Body of pancreas (tissue), 4 donors: ENCODE data around the gene CDC27. TPM values are rescaled to one million over a fixed set of nuclear protein-coding genes. Genes with fewer than 3 reads are reported as not detected.
"Not testable (repeated sequence)": the region's sequence is repeated elsewhere in the genome, so short reads cannot be mapped to it uniquely, and the experiment has no call there.

Experiments
- ATAC-seq: fragments of 150-250 bp; one replicate; pipeline ENCODE4 v1.9.1; 2016
- DNase-seq, 4 donors: peaks; one replicate each; pipeline ENCODE4 v3.0.0-alpha.2; 2019
- H3K27ac ChIP-seq, 4 donors: fragments of 200-600 bp; sonication (generic); 1 replicate in 3 of 4; 2 replicates in 1 of 4; pipeline versions ENCODE4 v1.5.1 to v1.6.1; 2016 to 2019; ENCODE audit warnings: mild to moderate bottlenecking in 1 of 4, mixed read lengths in 1 of 4, moderate library complexity in 1 of 4
- H3K27me3 ChIP-seq, 2 donors: fragments of 200-600 bp; sonication (generic); one replicate each; pipeline ENCODE4 v1.6.0; 2016; ENCODE audit warnings: mild to moderate bottlenecking in 1 of 2
- H3K36me3 ChIP-seq, 2 donors: fragments of 200-600 bp; sonication (generic); replicated peaks in 1 of 2; 2 replicates each; pipeline ENCODE4 v1.5.1; 2016; ENCODE audit warnings: low read depth in 2 of 2; ENCODE audit not compliant: insufficient read depth in 1 of 2
- H3K4me1 ChIP-seq: fragments of 200-600 bp; sonication (generic); one replicate; pipeline ENCODE4 v1.6.0; 2016
- H3K4me3 ChIP-seq, 2 donors: fragments of 200-600 bp; sonication (generic); 1 replicate in 1 of 2; 2 replicates in 1 of 2; pipeline ENCODE4 v1.5.1; 2016 to 2019
- H3K9me3 ChIP-seq, 3 donors: fragments of 200-600 bp; sonication (generic); 1 replicate in 2 of 3; 2 replicates in 1 of 3; pipeline ENCODE4 v1.5.1; 2016
- POLR2A ChIP-seq, 3 donors: fragments of 450-650 bp; IDR thresholded peaks; one replicate each; pipeline ENCODE4 v1.6.1; 2016; ENCODE audit warnings: antibody characterized with exemption in 3 of 3, mild to moderate bottlenecking in 2 of 3
- WGBS, 2 donors: methylation state at CpG; one replicate each; pipeline ENCODE4 v1.1.5; 2017; 5-methylcytosine and 5-hydroxymethylcytosine counted together
- intact Hi-C: fragments of 100-400 bp; cut with DNase I; formaldehyde crosslinking; loops from one replicate; pipeline ENCODE4 v1.15.1; 2023
- total RNA-seq, 2 donors: library from RNA; depleted of rRNA; stranded (reverse); fragments of >200 nt; gene quantifications; one replicate each; pipeline ENCODE4 v1.1.0, GENCODE V29; 2016
- TF ChIP-seq, protein P1 (sequence below), 7 experiments: fragments of 450-650 bp in 4 of 7; fragments of 200-600 bp in 3 of 7; sonication (generic) in 3 of 7; IDR thresholded peaks; one replicate each; pipeline ENCODE4 v1.5.1; 2016 to 2019; ENCODE audit warnings: antibody characterized with exemption in 7 of 7

CDC27 gene
- total RNA-seq, 2 donors from 2014 or later, result 11.5 to 27.2 TPM

DNA sequence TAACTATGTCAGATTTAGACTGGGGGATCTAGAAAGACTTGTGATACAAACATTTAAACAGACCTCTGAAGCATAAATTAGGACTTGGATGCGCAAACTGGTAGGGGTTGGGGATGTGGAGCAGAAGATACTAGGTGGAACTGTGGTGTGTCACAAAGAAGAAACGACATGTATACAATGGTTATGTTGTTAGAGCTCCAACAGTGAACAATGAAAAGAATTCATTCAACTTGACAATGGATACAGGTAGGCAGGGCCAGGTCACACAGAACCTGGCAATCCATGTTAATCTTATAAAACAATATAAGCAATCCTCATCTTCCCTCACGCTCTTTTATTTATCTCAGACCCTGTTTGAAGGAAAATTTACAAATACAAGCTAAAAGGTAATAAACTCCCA, 102.0 kb downstream of the CDC27 start:
- intact Hi-C loops, result no loop called here
- no peak overlapping the region for H3K4me3 ChIP-seq
- no peaks in the 10 kb centered on the region for H3K36me3 ChIP-seq
- WGBS, 2 donors, result 83 to 86% methylated on average over 3 of the region's 3 CpGs
- TF ChIP-seq POLR2A (IDR thresholded peaks at IDR 0.05), result no peak
- TF ChIP-seq, protein P1, sequence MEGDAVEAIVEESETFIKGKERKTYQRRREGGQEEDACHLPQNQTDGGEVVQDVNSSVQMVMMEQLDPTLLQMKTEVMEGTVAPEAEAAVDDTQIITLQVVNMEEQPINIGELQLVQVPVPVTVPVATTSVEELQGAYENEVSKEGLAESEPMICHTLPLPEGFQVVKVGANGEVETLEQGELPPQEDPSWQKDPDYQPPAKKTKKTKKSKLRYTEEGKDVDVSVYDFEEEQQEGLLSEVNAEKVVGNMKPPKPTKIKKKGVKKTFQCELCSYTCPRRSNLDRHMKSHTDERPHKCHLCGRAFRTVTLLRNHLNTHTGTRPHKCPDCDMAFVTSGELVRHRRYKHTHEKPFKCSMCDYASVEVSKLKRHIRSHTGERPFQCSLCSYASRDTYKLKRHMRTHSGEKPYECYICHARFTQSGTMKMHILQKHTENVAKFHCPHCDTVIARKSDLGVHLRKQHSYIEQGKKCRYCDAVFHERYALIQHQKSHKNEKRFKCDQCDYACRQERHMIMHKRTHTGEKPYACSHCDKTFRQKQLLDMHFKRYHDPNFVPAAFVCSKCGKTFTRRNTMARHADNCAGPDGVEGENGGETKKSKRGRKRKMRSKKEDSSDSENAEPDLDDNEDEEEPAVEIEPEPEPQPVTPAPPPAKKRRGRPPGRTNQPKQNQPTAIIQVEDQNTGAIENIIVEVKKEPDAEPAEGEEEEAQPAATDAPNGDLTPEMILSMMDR (IDR thresholded peaks at IDR 0.05), result no peak
- ATAC-seq (no peak), DNase-seq (no peak)
- no peaks in the 10 kb centered on the region for H3K27me3 ChIP-seq
- H3K4me1 ChIP-seq, result peaks cover 8% of the 10 kb centered on the region
- no peak overlapping the region for H3K27ac ChIP-seq
- no peaks in the 10 kb centered on the region for H3K9me3 ChIP-seq

DNA sequence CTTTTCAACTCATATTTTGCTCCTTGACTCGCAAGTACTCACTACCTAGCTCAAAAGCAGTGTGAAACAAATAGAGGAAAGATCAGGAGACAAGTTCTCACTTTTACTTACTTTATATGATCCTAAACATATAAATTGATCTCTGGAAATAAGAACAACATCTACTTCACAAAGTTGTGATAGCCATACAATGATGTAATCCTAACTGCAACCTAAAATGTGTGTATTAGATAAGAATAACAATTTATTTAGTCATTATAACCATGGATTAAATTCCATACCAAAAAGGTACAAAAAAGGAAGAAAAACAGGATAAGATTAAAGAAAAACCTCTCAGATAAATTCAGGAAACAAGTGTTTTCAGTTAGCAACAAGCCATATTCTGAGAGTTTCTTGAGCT, 103.4 kb downstream of the CDC27 start:
- WGBS, 2 donors, result 92 to 94% methylated on average over 1 of the region's 1 CpG
- intact Hi-C loops, result no loop called here
- Histone ChIP-seq H3K4me1 (peaks cover 8% of the 10 kb centered on the region), H3K27ac (no peak overlapping the region), H3K36me3 (no peaks in the 10 kb centered on the region), H3K4me3 (no peak overlapping the region), H3K9me3 (no peaks in the 10 kb centered on the region), H3K27me3 (no peaks in the 10 kb centered on the region)
- DNase-seq (no peak), ATAC-seq (no peak)
- TF ChIP-seq POLR2A (IDR thresholded peaks at IDR 0.05), result no peak
- TF ChIP-seq, protein P1 (IDR thresholded peaks at IDR 0.05), result no peak

DNA sequence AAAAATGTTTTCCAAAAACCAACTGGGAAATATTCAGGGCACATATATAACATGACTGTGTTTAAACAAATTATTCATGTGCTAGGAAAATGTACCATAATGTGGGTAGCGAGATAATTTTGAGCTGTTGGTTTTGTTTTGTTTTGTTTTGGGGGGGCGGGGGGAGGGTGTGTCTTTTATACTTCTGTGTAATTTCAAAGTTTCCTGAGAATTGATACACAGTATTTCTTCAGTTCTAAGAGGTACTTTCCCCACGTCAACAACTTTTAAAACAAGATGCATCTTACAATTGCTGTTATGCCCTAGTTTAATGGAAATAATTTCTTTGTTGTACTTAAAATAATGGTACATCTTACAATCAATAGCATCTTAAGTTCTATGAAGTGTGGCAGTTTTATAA, 110.3 kb downstream of the CDC27 start:
- Histone ChIP-seq H3K27me3 (no peaks in the 10 kb centered on the region), H3K4me3 (no peak overlapping the region), H3K27ac (no peak overlapping the region), H3K9me3 (no peaks in the 10 kb centered on the region), H3K36me3 (no peaks in the 10 kb centered on the region), H3K4me1 (no peaks in the 10 kb centered on the region)
- ATAC-seq, result no peak
- 83 to 87% methylated on average over 3 of the region's 3 CpGs for WGBS, 2 donors
- intact Hi-C loops, result no loop called here
- no peak for DNase-seq
- TF ChIP-seq, protein P1 (IDR thresholded peaks at IDR 0.05), result no peak
- TF ChIP-seq POLR2A (IDR thresholded peaks at IDR 0.05), result no peak

DNA sequence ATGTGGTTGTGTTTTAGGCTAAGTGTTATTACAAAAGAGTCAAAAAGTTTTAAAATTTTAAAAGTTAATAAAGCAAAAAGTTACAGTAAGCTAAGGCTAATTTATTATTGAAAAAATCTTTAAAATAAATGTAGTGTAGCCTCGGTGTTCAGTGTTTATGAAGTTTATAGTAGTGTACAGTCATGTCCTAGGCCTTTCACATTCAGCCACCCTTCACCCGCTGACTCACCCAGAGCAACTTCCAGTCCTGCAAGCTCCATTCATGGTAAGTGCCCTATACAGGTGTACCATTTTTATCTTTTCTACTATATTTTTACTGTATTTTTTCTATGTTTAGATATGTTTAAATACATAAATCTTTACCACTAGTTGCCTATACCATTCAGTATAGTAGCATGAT, 111.5 kb downstream of the CDC27 start:
- no peak for ATAC-seq
- H3K27ac ChIP-seq, result no peak overlapping the region
- DNase-seq, result no peak
- H3K4me1 ChIP-seq, result no peaks in the 10 kb centered on the region
- H3K27me3 ChIP-seq, result no peaks in the 10 kb centered on the region
- WGBS, 2 donors, result 84 to 85% methylated on average over 2 of the region's 2 CpGs
- H3K36me3 ChIP-seq, result no peaks in the 10 kb centered on the region
- H3K9me3 ChIP-seq, result no peaks in the 10 kb centered on the region
- intact Hi-C loops, result no loop called here
- no peak for TF ChIP-seq POLR2A (IDR thresholded peaks at IDR 0.05)
- TF ChIP-seq, protein P1 (IDR thresholded peaks at IDR 0.05), result no peak
- no peak overlapping the region for H3K4me3 ChIP-seq

DNA sequence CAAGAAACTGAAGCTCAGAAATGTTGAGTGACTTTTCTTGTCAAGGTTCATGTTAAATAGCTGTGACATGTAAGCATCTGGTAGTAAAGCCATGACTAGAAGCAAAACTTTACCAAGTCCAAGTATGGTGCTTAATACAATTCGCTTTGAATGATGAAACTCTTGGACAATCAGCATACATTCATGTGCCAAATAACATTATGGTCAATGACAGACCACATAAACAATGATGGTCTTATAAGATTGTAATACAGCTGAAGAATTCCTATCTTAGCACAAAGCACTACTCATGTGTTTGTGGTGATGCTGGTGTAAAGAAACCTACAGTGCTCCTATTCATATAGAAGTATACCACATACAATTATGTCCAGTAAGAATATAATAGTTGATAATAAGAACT, 112.9 kb downstream of the CDC27 start:
- no peaks in the 10 kb centered on the region for H3K9me3 ChIP-seq
- H3K27ac ChIP-seq, result no peak overlapping the region
- no peaks in the 10 kb centered on the region for H3K27me3 ChIP-seq
- DNase-seq, result no peak
- TF ChIP-seq, protein P1 (IDR thresholded peaks at IDR 0.05), result no peak
- no peak for TF ChIP-seq POLR2A (IDR thresholded peaks at IDR 0.05)
- intact Hi-C loops, result no loop called here
- WGBS, 2 donors, result 87 to 90% methylated on average over 1 of the region's 1 CpG
- no peaks in the 10 kb centered on the region for H3K4me1 ChIP-seq
- H3K4me3 ChIP-seq, result no peak overlapping the region
- no peaks in the 10 kb centered on the region for H3K36me3 ChIP-seq
- ATAC-seq, result no peak

DNA sequence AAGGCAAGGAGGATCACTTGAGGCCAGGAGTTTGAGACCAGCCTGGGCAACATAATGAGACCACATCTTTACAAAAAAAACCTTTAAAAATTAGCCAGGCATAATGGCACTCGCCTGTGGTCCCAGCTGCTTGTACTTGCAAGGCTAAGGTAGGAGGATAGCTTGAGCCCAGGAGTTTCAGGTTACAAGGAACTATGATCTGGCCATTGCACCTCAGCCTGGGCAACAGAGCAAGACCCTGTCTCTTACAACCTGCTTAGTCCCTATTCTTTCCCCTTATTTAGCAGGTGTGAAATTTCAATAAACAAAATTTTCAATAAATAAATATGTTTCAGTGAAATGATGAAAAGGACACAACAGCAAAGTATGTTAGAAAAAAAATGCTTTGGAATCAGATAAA, 114.7 kb downstream of the CDC27 start:
- H3K36me3 ChIP-seq, intact Hi-C loops, H3K4me3 ChIP-seq, ATAC-seq, DNase-seq, H3K27ac ChIP-seq, H3K9me3 ChIP-seq, H3K27me3 ChIP-seq, H3K4me1 ChIP-seq: not testable (repeated sequence)
- WGBS, 2 donors, result 56 to 85% methylated on average over 1 of the region's 1 CpG

DNA sequence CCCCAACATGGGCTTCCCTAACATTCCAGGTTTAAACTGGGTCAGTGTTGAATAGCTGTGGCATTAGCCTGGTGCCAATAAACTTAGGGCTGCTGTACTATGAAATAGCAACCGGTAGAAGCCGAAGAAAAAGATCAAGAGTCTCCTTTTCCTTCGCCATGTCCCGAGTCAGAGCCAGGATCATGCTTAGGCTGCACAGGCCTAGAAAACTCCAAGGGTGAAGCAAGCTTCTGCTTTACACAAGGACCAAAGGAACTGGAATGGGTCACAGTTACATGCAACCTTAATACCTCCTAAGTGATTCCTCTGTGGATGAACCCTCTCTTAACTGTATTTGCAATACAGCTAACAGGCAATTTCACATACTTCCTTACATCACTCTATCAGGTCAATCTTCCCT, 115.5 kb downstream of the CDC27 start:
- H3K9me3 ChIP-seq, DNase-seq, H3K27ac ChIP-seq, H3K4me1 ChIP-seq, H3K4me3 ChIP-seq, H3K27me3 ChIP-seq, ATAC-seq, intact Hi-C loops, H3K36me3 ChIP-seq: not testable (repeated sequence)
- 72 to 96% methylated on average over 4 of the region's 4 CpGs for WGBS, 2 donors
